Calu3 (cell line): ENCODE data around the gene ADAM15. TPM values are rescaled to one million over a fixed set of nuclear protein-coding genes. Genes with fewer than 3 reads are reported as not detected.

Source experiments
- BruUV-seq: library from RNA; stranded (reverse); fragments of 400-500 nt; replicated peaks from 2 replicates; lab custom pipeline; 2021; lab: Mats Ljungman, UMichigan
- CTCF ChIA-PET: fragments of 300-600 bp; sonication (Branson Sonifier 250); formaldehyde crosslinking; loops from one replicate; lab custom pipeline; 2022; ENCODE audit warnings: antibody characterized with exemption; lab: Charles Lee
- DNase-seq: peaks from one replicate; pipeline ENCODE4 v3.0.0; 2022
- H3K27ac Mint-ChIP-seq: one replicate; pipeline ENCODE4 v1.8.0; 2022; ENCODE audit warnings: mixed read lengths; ENCODE audit not compliant: unreplicated experiment
- H3K27me3 Mint-ChIP-seq: one replicate; pipeline ENCODE4 v1.8.0; 2022; ENCODE audit warnings: mixed read lengths; ENCODE audit not compliant: unreplicated experiment
- H3K36me3 Mint-ChIP-seq: one replicate; pipeline ENCODE4 v1.8.0; 2022; ENCODE audit warnings: mild to moderate bottlenecking, moderate library complexity, mixed read lengths; ENCODE audit not compliant: insufficient read depth, unreplicated experiment
- H3K4me1 Mint-ChIP-seq: one replicate; pipeline ENCODE4 v1.8.0; 2022; ENCODE audit warnings: mild to moderate bottlenecking, low read depth, mixed read lengths; ENCODE audit not compliant: unreplicated experiment
- H3K4me3 Mint-ChIP-seq: one replicate; pipeline ENCODE4 v1.8.0; 2022; ENCODE audit warnings: mild to moderate bottlenecking, low read depth, moderate library complexity, mixed read lengths; ENCODE audit not compliant: unreplicated experiment
- H3K9me3 Mint-ChIP-seq: one replicate; pipeline ENCODE4 v1.8.0; 2022; ENCODE audit warnings: low read depth, mixed read lengths; ENCODE audit not compliant: unreplicated experiment
- intact Hi-C: fragments of 100-400 bp; cut with micrococcal nuclease; formaldehyde crosslinking; loops from one replicate; pipeline ENCODE4 v1.10.0; 2022; ENCODE audit not compliant: unreplicated experiment
- total RNA-seq: library from RNA; stranded (reverse); gene quantifications from 2 replicates; pipeline ENCODE4 v1.2.3, GENCODE V29; 2022
- TF ChIP-seq, protein P1 (sequence below): fragments of 200-600 bp; IDR thresholded peaks from one replicate; pipeline ENCODE4 v1.8.0; 2022; ENCODE audit warnings: antibody characterized with exemption; ENCODE audit not compliant: unreplicated experiment

ADAM15 gene
- total RNA-seq, 1 experiment from 2014 or later: 99.1 TPM

- BruUV-seq: no TSS peak
- TF ChIP-seq, protein P1, sequence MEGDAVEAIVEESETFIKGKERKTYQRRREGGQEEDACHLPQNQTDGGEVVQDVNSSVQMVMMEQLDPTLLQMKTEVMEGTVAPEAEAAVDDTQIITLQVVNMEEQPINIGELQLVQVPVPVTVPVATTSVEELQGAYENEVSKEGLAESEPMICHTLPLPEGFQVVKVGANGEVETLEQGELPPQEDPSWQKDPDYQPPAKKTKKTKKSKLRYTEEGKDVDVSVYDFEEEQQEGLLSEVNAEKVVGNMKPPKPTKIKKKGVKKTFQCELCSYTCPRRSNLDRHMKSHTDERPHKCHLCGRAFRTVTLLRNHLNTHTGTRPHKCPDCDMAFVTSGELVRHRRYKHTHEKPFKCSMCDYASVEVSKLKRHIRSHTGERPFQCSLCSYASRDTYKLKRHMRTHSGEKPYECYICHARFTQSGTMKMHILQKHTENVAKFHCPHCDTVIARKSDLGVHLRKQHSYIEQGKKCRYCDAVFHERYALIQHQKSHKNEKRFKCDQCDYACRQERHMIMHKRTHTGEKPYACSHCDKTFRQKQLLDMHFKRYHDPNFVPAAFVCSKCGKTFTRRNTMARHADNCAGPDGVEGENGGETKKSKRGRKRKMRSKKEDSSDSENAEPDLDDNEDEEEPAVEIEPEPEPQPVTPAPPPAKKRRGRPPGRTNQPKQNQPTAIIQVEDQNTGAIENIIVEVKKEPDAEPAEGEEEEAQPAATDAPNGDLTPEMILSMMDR: no peak
- H3K4me1 Mint-ChIP-seq: peaks cover 35% of the 10 kb centered on the region
- intact Hi-C loops: no loop called here
- no peak overlapping the region for H3K4me3 Mint-ChIP-seq
- no peaks in the 10 kb centered on the region for H3K36me3 Mint-ChIP-seq
- no peak overlapping the region for H3K27ac Mint-ChIP-seq
- no peak for DNase-seq
- CTCF ChIA-PET: interaction anchor here (0.7 to 3.3 kb wide), 7 partner anchors 11 to 107 kb away, joined by 3 to 26 read pairs (median 3); partner anchors contain the start of genes PMVK and PYGO2
- H3K9me3 Mint-ChIP-seq: no peaks in the 10 kb centered on the region
- H3K27me3 Mint-ChIP-seq: no peaks in the 10 kb centered on the region
These were observed 7.8 kb upstream of the ADAM15 start for GRCh38 chr1:155043301-155043702.

DNA sequence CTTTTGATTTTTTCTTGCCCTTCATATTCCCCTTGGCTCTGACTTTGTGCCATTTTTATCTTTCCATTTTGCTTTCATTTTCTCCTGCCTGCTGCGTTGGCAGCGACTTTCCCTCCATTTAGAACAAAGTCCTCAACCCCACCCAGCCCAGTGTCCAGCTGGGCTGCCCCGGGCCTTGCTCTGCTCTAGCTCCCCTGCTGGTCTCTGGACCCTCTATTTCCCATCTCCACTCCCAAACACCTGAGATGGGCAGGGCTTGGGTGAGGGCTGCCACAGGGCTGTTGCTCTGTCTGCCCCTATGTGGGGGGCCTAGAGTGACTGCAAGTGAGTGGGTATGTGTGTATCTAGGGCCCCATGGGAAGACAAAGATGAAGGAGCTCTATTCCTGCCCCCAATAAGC, 7.3 kb upstream of the ADAM15 start:
- Mint-ChIP-seq H3K36me3 (no peaks in the 10 kb centered on the region), H3K4me3 (no peak overlapping the region), H3K27me3 (no peaks in the 10 kb centered on the region), H3K27ac (no peak overlapping the region), H3K9me3 (no peaks in the 10 kb centered on the region), H3K4me1 (peaks cover 30% of the 10 kb centered on the region)
- BruUV-seq: no TSS peak
- TF ChIP-seq, protein P1: no peak
- CTCF ChIA-PET: interaction anchor here (0.7 to 3.3 kb wide), 7 partner anchors 18 to 107 kb away, joined by 3 to 26 read pairs (median 3); partner anchors contain the start of genes PMVK and PYGO2
- intact Hi-C loops: no loop called here
- no peak for DNase-seq

- TF ChIP-seq, protein P1: no peak
- intact Hi-C loops: no loop called here
- H3K9me3 Mint-ChIP-seq: no peaks in the 10 kb centered on the region
- H3K36me3 Mint-ChIP-seq: no peaks in the 10 kb centered on the region
- no peak for DNase-seq
- no peak overlapping the region for H3K4me3 Mint-ChIP-seq
- H3K27me3 Mint-ChIP-seq: no peaks in the 10 kb centered on the region
- no TSS peak for BruUV-seq
- CTCF ChIA-PET: interaction anchor here (0.6 to 3.3 kb wide), 14 partner anchors 8 to 306 kb away, joined by 3 to 26 read pairs (median 4); partner anchors contain the start of genes PBXIP1, PMVK and PYGO2
- H3K27ac Mint-ChIP-seq: no peak overlapping the region
- H3K4me1 Mint-ChIP-seq: peaks cover 27% of the 10 kb centered on the region
These were observed 6.8 kb upstream of the ADAM15 start for GRCh38 chr1:155044365-155044764.

GRCh38 chr1:155044812-155045657, 6.1 kb upstream of the ADAM15 start:
- CTCF ChIA-PET: interaction anchor here (0.5 to 3.3 kb wide), 17 partner anchors 8 to 307 kb away, joined by 3 to 26 read pairs (median 3); partner anchors contain the start of genes CLK2, KRTCAP2, PBXIP1 and PYGO2
- TF ChIP-seq, protein P1: peak; percentile 49
- no peak overlapping the region for H3K4me3 Mint-ChIP-seq
- peaks cover 3% of the 10 kb centered on the region for H3K36me3 Mint-ChIP-seq
- peaks cover 34% of the 10 kb centered on the region for H3K4me1 Mint-ChIP-seq
- no TSS peak for BruUV-seq
- intact Hi-C loops: loop anchor here (5.0 kb wide), 1 partner anchor 37 kb away; no protein-coding TSS in a partner anchor
- no peaks in the 10 kb centered on the region for H3K9me3 Mint-ChIP-seq
- no peaks in the 10 kb centered on the region for H3K27me3 Mint-ChIP-seq
- H3K27ac Mint-ChIP-seq: no peak overlapping the region
- DNase-seq: peak; percentile 84
